Measurements from ENCODE around the gene YEATS2.

Gene YEATS2

GRCh38 chr3:183812761-183813445 lies 115.3 kb downstream of the YEATS2 start:
- DNase-seq (ENCODE audit: low read depth): no peak

- no peak for DNase-seq (ENCODE audit: low read depth)
These were observed 116.6 kb downstream of the YEATS2 start for GRCh38 chr3:183814240-183814639.

GRCh38 chr3:183815563-183815940 lies 118.0 kb downstream of the YEATS2 start:
- DNase-seq (ENCODE audit: low read depth): no peak

- DNase-seq (ENCODE audit: low read depth): no peak
These were observed 118.4 kb downstream of the YEATS2 start for GRCh38 chr3:183815951-183816475.

GRCh38 chr3:183816681-183817510 lies 119.3 kb downstream of the YEATS2 start:
- DNase-seq (ENCODE audit: low read depth): no peak

- no peak for DNase-seq (ENCODE audit: low read depth)
These were observed 120.0 kb downstream of the YEATS2 start for GRCh38 chr3:183817639-183818038.

- DNase-seq (ENCODE audit: low read depth): no peak
These were observed 120.5 kb downstream of the YEATS2 start for GRCh38 chr3:183818041-183818620.

- DNase-seq (ENCODE audit: low read depth): no peak
These were observed 121.4 kb downstream of the YEATS2 start for GRCh38 chr3:183818706-183819624.

GRCh38 chr3:183819831-183820230 lies 122.2 kb downstream of the YEATS2 start:
- DNase-seq (ENCODE audit: low read depth): no peak

- DNase-seq (ENCODE audit: low read depth): no peak
These were observed 125.0 kb downstream of the YEATS2 start for GRCh38 chr3:183822631-183823030.

GRCh38 chr3:183823963-183824362 lies 126.4 kb downstream of the YEATS2 start:
- DNase-seq (ENCODE audit: low read depth): no peak

GRCh38 chr3:183824761-183825455 lies 127.3 kb downstream of the YEATS2 start:
- no peak for DNase-seq (ENCODE audit: low read depth)

GRCh38 chr3:183825456-183826161 lies 128.0 kb downstream of the YEATS2 start, which contains the start of gene MAP6D1:
Gene MAP6D1 (minus strand): TSS chr3:183825577. CDS start chr3:183825547, 30 bp downstream.
- no peak for DNase-seq (ENCODE audit: low read depth)

GRCh38 chr3:183826448-183827250 lies 129.1 kb downstream of the YEATS2 start:
- no peak for DNase-seq (ENCODE audit: low read depth)

- DNase-seq (ENCODE audit: low read depth): no peak
These were observed 130.4 kb downstream of the YEATS2 start for GRCh38 chr3:183827809-183828537.

- no peak for DNase-seq (ENCODE audit: low read depth)
These were observed 130.9 kb downstream of the YEATS2 start for GRCh38 chr3:183828538-183828870.

GRCh38 chr3:183829466-183829865 lies 131.9 kb downstream of the YEATS2 start:
- no peak for DNase-seq (ENCODE audit: low read depth)

GRCh38 chr3:183830187-183830586 lies 132.6 kb downstream of the YEATS2 start:
- no peak for DNase-seq (ENCODE audit: low read depth)

- no peak for DNase-seq (ENCODE audit: low read depth)
These were observed 135.9 kb downstream of the YEATS2 start for GRCh38 chr3:183833516-183833915.
